ENCODE data around the gene CA9. TPM values are rescaled to one million over a fixed set of nuclear protein-coding genes. Genes with fewer than 3 reads are reported as not detected.

CA9 gene
- total RNA-seq, 4 donors from 2014 or later: not detected

DNA sequence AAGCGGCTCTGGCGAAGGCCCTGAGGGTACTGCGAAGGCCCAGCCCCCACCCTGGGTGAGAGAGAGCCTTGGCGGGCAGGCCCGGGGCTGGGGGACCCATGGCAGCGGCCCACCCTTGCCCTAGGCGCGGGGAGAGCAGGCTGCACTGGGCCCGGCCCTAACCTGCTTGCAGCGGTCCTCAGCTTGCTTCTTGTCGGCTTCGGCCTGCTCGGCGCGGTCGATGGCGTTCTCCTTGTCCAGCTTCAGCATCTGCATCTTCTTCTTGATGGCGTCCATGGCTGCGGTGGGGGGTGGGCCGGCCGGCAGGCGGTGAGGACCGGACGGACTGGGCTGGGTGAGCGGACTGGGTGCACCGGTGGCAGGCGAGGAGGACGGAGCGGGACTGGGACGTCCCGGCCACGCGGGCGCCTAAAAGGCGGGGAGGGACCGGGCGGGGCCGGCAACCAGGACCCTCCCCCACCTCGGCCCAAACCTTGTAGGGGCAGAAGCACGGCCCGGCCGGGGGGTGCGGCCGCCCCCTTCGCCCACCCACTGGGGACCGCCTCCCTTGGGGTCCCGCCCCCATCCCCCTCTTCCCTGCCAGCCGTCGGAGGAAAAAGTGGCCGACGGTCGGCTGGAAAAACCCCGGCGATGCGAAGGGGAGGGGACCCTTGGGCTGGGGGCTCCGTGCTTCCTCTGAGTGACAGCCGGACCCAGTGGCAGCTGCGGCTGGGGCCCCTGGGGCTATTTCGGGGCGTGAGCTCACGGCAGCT, 16.0 kb downstream of the CA9 start, which contains the start of gene TPM2:
TPM2 (minus strand) TSS at position 384 of the 752 bp plus-strand sequence; CDS start at position 276, 108 bp downstream.
- 46% methylated on average over 58 of the region's 61 CpGs; no CpG with 5 or more reads in 1 of the 2 donors for WGBS, 2 donors (ENCODE audit: low coverage in 1 of 2)
- intact Hi-C loops (cut with DNase I; ENCODE audit: low total_unique reads) (no loop called here), in situ Hi-C loops (cut with MboI; ENCODE audit: low pct_ligation_motif_present in 1 of 4, low pct_unique_long_range_greater_than_20kb in 1 of 4, low sequenced_read_pairs in 3 of 4) (loop anchor here in 1 of 4 donors (25.0 kb wide), 1 partner anchor 702 kb away; the partner anchor contains the start of gene DNAJB5)
- H3K27ac ChIP-seq: peak within 1 kb of the TSS; percentile 85 to 95 (median 92)
- peak; percentile 93 to 98 (median 96) for TF ChIP-seq POLR2AphosphoS5 (IDR thresholded peaks at IDR 0.05)
- no peak for TF ChIP-seq EP300 (IDR thresholded peaks at IDR 0.05; ENCODE audit: low read depth)
- TF ChIP-seq POLR2A (IDR thresholded peaks at IDR 0.05): peak; percentile 80
- H3K4me1 ChIP-seq: peaks cover 0 to 21% (median 8%) of the 10 kb centered on the region in 4 donors
- H3K9me3 ChIP-seq: no peaks in the 10 kb centered on the region
- H3K36me3 ChIP-seq: peaks cover 0 to 6% (median 0%) of the 10 kb centered on the region in 4 donors
- peak within 1 kb of the TSS; percentile 52 to 75 (median 68) for H3K4me3 ChIP-seq
- DNase-seq: peak; percentile 73
- H3K27me3 ChIP-seq: no peaks in the 10 kb centered on the region

DNA sequence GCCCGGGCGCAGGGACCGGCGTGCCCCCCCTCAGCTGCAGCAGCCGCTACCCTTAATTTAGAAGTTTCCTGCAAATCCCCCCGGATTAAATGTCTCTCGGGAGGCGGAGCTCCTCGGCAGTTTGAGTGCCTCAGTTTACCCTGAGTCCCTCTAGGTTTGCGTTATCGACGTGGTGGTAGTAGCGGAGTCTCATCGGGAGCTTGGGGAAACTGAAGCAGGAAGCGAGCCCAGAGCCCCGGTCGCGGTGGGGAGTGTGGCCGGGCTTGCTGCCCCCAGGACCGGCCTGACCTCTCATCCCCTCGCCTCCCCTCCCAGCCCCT, 16.5 kb downstream of the CA9 start:
- intact Hi-C loops (cut with DNase I; ENCODE audit: low total_unique reads): no loop called here
- no peak for TF ChIP-seq EP300 (IDR thresholded peaks at IDR 0.05; ENCODE audit: low read depth)
- TF ChIP-seq POLR2A (IDR thresholded peaks at IDR 0.05): no peak
- no peak for TF ChIP-seq POLR2AphosphoS5 (IDR thresholded peaks at IDR 0.05)
- TF ChIP-seq CTCF (IDR thresholded peaks at IDR 0.05): no peak
- Histone ChIP-seq H3K27me3 (no peaks in the 10 kb centered on the region), H3K9me3 (no peaks in the 10 kb centered on the region), H3K4me3 (peak overlapping the region; percentile 52 to 75 (median 64)), H3K36me3 (peaks cover 0 to 3% (median 0%) of the 10 kb centered on the region in 4 donors), H3K4me1 (peaks cover 0 to 16% (median 8%) of the 10 kb centered on the region in 4 donors), H3K27ac (peak overlapping the region; percentile 85 to 95 (median 92))
- in situ Hi-C loops (cut with MboI; ENCODE audit: low pct_ligation_motif_present in 1 of 4, low pct_unique_long_range_greater_than_20kb in 1 of 4, low sequenced_read_pairs in 3 of 4): loop anchor here in 1 of 4 donors (25.0 kb wide), 1 partner anchor 703 kb away; the partner anchor contains the start of gene DNAJB5
- 1% methylated on average over 21 of the region's 21 CpGs; no CpG with 5 or more reads in 1 of the 2 donors for WGBS, 2 donors (ENCODE audit: low coverage in 1 of 2)
- DNase-seq: no peak

DNA sequence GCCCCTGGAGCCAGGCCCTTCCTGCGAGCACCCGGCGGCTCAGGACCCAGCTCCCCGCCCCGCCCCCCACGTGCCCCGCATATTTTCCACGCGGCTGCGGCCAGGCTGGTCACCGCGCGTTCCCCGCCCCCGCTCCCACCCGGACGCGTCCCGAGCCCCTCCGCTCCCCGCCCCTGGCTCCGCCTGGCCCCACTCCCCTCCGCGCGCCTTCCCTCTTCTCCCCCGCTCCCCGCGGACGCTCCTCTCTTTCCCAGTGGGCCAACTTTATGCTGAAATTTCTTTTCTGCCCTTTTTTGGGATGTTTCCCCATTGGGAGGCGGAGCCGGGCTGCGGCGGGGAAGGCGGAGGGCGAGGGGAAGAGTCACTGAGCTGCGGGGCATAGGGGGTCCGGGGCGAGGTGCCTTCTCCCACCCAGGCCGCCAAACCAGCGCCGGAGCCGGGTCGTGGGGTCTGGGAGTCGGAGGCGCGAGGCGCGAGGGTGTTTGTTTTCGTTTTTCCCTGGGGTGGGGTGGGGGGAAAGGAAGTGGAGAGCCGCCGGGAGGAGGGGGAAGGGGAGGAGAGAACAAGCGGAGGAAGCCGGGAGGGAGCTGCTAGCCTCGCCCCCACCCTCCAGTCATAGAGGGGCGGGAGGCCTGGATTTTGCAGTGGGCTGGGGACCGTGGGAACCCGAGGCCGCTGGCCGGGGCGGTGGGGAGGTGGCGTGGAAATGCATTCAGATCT, 17.0 kb downstream of the CA9 start:
- intact Hi-C loops (cut with DNase I; ENCODE audit: low total_unique reads) (no loop called here), in situ Hi-C loops (cut with MboI; ENCODE audit: low pct_ligation_motif_present in 1 of 4, low pct_unique_long_range_greater_than_20kb in 1 of 4, low sequenced_read_pairs in 3 of 4) (loop anchor here in 1 of 4 donors (25.0 kb wide), 1 partner anchor 703 kb away; the partner anchor contains the start of gene DNAJB5)
- Histone ChIP-seq H3K4me1 (peaks cover 0 to 16% (median 11%) of the 10 kb centered on the region in 4 donors), H3K36me3 (no peaks in the 10 kb centered on the region), H3K27me3 (no peaks in the 10 kb centered on the region), H3K9me3 (no peaks in the 10 kb centered on the region), H3K27ac (peak overlapping the region; percentile 85 to 95 (median 92)), H3K4me3 (peak overlapping the region; percentile 52 to 75 (median 64))
- TF ChIP-seq POLR2AphosphoS5 (IDR thresholded peaks at IDR 0.05) (peak; percentile 38 to 64 (median 38)), POLR2A (IDR thresholded peaks at IDR 0.05) (peak; percentile 54), EP300 (IDR thresholded peaks at IDR 0.05; ENCODE audit: low read depth) (no peak), CTCF (IDR thresholded peaks at IDR 0.05) (no peak)
- peak; percentile 79 for DNase-seq
- 1 to 3% methylated on average over 7 to 48 of the region's 61 CpGs for WGBS, 2 donors (ENCODE audit: low coverage in 1 of 2)

GRCh38 chr9:35691334-35691650, 17.6 kb downstream of the CA9 start:
- intact Hi-C loops (cut with DNase I; ENCODE audit: low total_unique reads): no loop called here
- H3K27ac ChIP-seq: peak overlapping the region; percentile 85 to 95 (median 92)
- 20 to 24% methylated on average over 1 to 10 of the region's 10 CpGs for WGBS, 2 donors (ENCODE audit: low coverage in 1 of 2)
- no peak for DNase-seq
- peak overlapping the region; percentile 52 to 75 (median 64) for H3K4me3 ChIP-seq
- no peak for TF ChIP-seq POLR2A (IDR thresholded peaks at IDR 0.05)
- peaks cover 0 to 18% (median 16%) of the 10 kb centered on the region in 4 donors for H3K4me1 ChIP-seq
- H3K36me3 ChIP-seq: no peaks in the 10 kb centered on the region
- H3K27me3 ChIP-seq: no peaks in the 10 kb centered on the region
- no peaks in the 10 kb centered on the region for H3K9me3 ChIP-seq
- in situ Hi-C loops (cut with MboI; ENCODE audit: low pct_ligation_motif_present in 1 of 4, low pct_unique_long_range_greater_than_20kb in 1 of 4, low sequenced_read_pairs in 3 of 4): loop anchor here in 1 of 4 donors (25.0 kb wide), 1 partner anchor 704 kb away; the partner anchor contains the start of gene DNAJB5

Data from transverse colon (tissue), 4 donors.